A673 (cell line): ENCODE measurements around the gene RAE1. TPM values are rescaled to one million over a fixed set of nuclear protein-coding genes. Genes with fewer than 3 reads are reported as not detected.

ENCODE experiments used
- BruUV-seq: library from RNA; stranded (reverse); fragments of 400-500 nt; replicated peaks from 2 replicates; lab custom pipeline; 2021; lab: Mats Ljungman, UMichigan
- CTCF ChIA-PET: fragments of 300-600 bp; sonication (Branson Sonifier 250); formaldehyde crosslinking; loops from one replicate; lab custom pipeline; 2022; ENCODE audit warnings: antibody characterized with exemption; lab: Charles Lee
- POLR2A ChIA-PET: fragments of 300-600 bp; sonication (Branson Sonifier 250); formaldehyde crosslinking; loops from one replicate; lab custom pipeline; 2022; ENCODE audit warnings: antibody characterized with exemption; ENCODE audit not compliant: low non-redundant PET; lab: Charles Lee
- DNase-seq: peaks from one replicate; pipeline ENCODE4 v3.0.0-alpha.2; 2015; ENCODE audit warnings: low spot score
- H3K27ac ChIP-seq: fragments of 200-600 bp; sonication (generic); 2 replicates; pipeline ENCODE4 v1.5.1; 2016; ENCODE audit warnings: mixed run types, low read depth, mild to moderate bottlenecking, mixed read lengths, antibody characterized with exemption, low read length; ENCODE audit not compliant: poor library complexity, severe bottlenecking
- H3K27me3 ChIP-seq: fragments of 200-600 bp; sonication (generic); replicated peaks from 2 replicates; pipeline ENCODE4 v1.6.1; 2017; ENCODE audit warnings: mixed run types, low read depth, mild to moderate bottlenecking, mixed read lengths, antibody characterized with exemption, low read length; ENCODE audit not compliant: insufficient read depth, poor library complexity
- H3K36me3 ChIP-seq: fragments of 200-600 bp; sonication (generic); 2 replicates; pipeline ENCODE4 v1.6.1; 2016; ENCODE audit warnings: mixed run types, mild to moderate bottlenecking, mixed read lengths, antibody characterized with exemption, low read length; ENCODE audit not compliant: insufficient read depth, poor library complexity, severe bottlenecking
- H3K4me1 ChIP-seq: fragments of 200-600 bp; sonication (generic); 2 replicates; pipeline ENCODE4 v1.6.1; 2017; ENCODE audit warnings: mixed run types, mild to moderate bottlenecking, mixed read lengths, antibody characterized with exemption, low read length; ENCODE audit not compliant: insufficient read depth, poor library complexity, severe bottlenecking
- H3K4me3 ChIP-seq: fragments of 200-600 bp; sonication (generic); 2 replicates; pipeline ENCODE4 v1.5.1; 2016; ENCODE audit warnings: low read depth, mixed run types, mild to moderate bottlenecking, mixed read lengths, low read length; ENCODE audit not compliant: poor library complexity, severe bottlenecking
- H3K9me3 ChIP-seq: fragments of 200-600 bp; sonication (generic); 2 replicates; pipeline ENCODE4 v1.6.1; 2016; ENCODE audit warnings: mixed run types, low read depth, mild to moderate bottlenecking, mixed read lengths, antibody characterized with exemption, low read length; ENCODE audit not compliant: poor library complexity, severe bottlenecking
- CTCF ChIP-seq: fragments of 300-800, 200-600 bp; sonication (generic); conservative IDR thresholded peaks from 2 replicates; pipeline ENCODE4 v1.5.1; 2017; ENCODE audit warnings: low read depth, mild to moderate bottlenecking, antibody characterized with exemption, low read length, moderate library complexity, mixed read lengths
- EZH2 ChIP-seq: fragments of 200-600 bp; sonication (generic); IDR thresholded peaks from 2 replicates; pipeline ENCODE4 v1.6.1; 2017; ENCODE audit warnings: borderline replicate concordance, low read depth, mild to moderate bottlenecking, mixed read lengths, antibody characterized with exemption, low read length; ENCODE audit not compliant: poor library complexity, severe bottlenecking
- intact Hi-C: fragments of 100-400 bp; cut with micrococcal nuclease; formaldehyde crosslinking; loops from one replicate; pipeline ENCODE4 v1.10.0; 2022; ENCODE audit not compliant: unreplicated experiment
- total RNA-seq: library from RNA; stranded (reverse); gene quantifications from 2 replicates; pipeline ENCODE4 v1.2.3, GENCODE V29; 2021

Gene RAE1
- total RNA-seq, 1 experiment from 2014 or later = 70.9 TPM

DNA sequence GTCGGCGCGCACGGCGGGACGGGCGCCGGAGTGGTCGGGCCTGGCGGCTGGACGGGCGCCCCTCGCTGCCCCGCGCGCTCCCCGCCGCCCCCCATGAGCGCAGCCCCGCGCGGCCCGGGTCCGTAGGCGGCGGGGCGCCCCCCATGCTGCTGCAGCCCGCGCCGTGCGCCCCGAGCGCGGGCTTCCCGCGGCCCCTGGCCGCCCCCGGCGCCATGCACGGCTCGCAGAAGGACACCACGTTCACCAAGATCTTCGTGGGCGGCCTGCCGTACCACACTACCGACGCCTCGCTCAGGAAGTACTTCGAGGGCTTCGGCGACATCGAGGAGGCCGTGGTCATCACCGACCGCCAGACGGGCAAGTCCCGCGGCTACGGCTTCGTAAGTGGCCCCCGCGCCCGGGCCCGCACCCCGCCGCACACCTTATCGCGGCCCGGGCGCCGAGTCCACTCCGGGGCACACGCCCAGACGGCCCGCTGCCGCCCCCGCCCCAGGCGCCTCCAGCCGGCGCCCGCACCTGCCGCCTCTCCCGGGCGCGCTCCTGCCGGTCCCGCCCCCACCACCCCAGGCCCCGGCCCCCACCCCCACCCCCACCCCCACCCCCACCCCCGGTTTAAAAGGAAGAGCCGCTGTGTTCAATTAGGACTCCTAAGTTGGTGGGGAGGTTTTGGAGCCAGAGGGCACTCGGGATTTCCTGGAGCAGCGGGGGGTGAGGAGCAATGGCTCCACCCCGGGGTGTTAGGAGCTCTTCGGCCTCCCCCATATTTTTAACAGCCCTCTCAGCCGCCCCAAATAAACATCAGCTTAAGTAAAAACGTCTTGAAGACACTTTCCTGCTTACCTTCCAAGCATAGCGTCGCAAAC, 40.6 kb downstream of the RAE1 start:
- H3K4me1 ChIP-seq = peaks cover 18% of the 10 kb centered on the region
- peak overlapping the region; percentile 72 for H3K4me3 ChIP-seq
- H3K36me3 ChIP-seq = peaks cover 31% of the 10 kb centered on the region
- POLR2A ChIA-PET = no interaction called here
- H3K27me3 ChIP-seq = no peaks in the 10 kb centered on the region
- TF ChIP-seq CTCF (no peak), EZH2 (no peak)
- peak; percentile 51 for DNase-seq
- peak overlapping the region; percentile 63 for H3K27ac ChIP-seq
- intact Hi-C loops = no loop called here
- BruUV-seq = no TSS peak
- no peaks in the 10 kb centered on the region for H3K9me3 ChIP-seq
- CTCF ChIA-PET = no interaction called here

DNA sequence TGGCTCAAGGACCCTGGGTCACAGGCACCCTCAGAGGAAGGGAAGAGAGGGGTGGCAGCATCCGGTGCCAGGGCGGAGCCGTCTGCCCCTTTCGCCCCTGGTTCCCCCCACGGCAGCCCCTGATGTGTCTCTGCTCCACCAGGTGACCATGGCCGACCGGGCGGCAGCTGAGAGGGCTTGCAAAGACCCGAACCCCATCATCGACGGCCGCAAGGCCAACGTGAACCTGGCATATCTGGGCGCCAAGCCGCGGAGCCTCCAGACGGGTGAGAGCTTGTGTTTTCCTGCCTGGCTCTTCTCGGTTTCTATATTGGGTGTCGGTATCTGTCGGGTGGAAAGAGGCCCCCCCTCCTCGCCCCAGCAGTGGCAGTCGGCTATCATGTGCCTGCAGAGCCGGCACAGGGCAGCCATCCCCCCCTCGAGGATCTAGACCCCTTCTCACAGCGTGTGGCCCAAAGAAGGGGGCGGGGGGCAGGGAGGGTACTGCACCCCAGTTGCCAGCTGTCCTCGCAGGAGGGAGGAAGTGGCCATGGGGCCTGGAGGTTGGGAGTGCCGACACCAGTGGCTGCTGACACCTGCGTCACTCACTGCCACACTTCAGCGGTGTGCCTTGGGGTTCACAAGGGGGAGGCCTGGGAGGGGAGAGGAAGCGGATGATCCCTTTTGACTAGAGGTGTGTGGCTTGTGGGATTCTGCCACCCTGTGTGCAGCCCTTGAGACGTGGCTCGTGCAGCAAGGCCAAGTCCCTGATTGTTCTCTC, 41.6 kb downstream of the RAE1 start:
- TF ChIP-seq EZH2 = no peak
- peaks cover 18% of the 10 kb centered on the region for H3K4me1 ChIP-seq
- no peak for DNase-seq
- H3K9me3 ChIP-seq = no peaks in the 10 kb centered on the region
- ChIA-PET POLR2A (no interaction called here), CTCF (no interaction called here)
- peak overlapping the region; percentile 42 for H3K27ac ChIP-seq
- peak overlapping the region; percentile 72 for H3K4me3 ChIP-seq
- peaks cover 39% of the 10 kb centered on the region for H3K36me3 ChIP-seq
- intact Hi-C loops = no loop called here
- TSS peak; percentile 40 for BruUV-seq
- H3K27me3 ChIP-seq = no peaks in the 10 kb centered on the region

GRCh38 chr20:57393321-57394120, 42.5 kb downstream of the RAE1 start:
- no peak for TF ChIP-seq EZH2
- no peak for TF ChIP-seq CTCF
- Histone ChIP-seq H3K4me1 (peaks cover 18% of the 10 kb centered on the region), H3K27ac (peak overlapping the region; percentile 42), H3K9me3 (no peaks in the 10 kb centered on the region), H3K27me3 (no peaks in the 10 kb centered on the region), H3K4me3 (peak overlapping the region; percentile 72), H3K36me3 (peaks cover 39% of the 10 kb centered on the region)
- CTCF ChIA-PET = no interaction called here
- no peak for DNase-seq
- POLR2A ChIA-PET = no interaction called here
- intact Hi-C loops = no loop called here
- no TSS peak for BruUV-seq
